22Rv1 (cell line): ENCODE measurements around the gene PODN.

ENCODE experiments used
- ZFX ChIP-seq: fragments of 450-650 bp; IDR thresholded peaks from 2 replicates; pipeline ENCODE4 v1.6.1; 2017; ENCODE audit warnings: antibody characterized with exemption, borderline replicate concordance
- TF ChIP-seq, protein P1 (sequence below): fragments of 450-650 bp; IDR thresholded peaks from 2 replicates; pipeline ENCODE4 v1.5.1; 2017; ENCODE audit warnings: mild to moderate bottlenecking

DNA sequence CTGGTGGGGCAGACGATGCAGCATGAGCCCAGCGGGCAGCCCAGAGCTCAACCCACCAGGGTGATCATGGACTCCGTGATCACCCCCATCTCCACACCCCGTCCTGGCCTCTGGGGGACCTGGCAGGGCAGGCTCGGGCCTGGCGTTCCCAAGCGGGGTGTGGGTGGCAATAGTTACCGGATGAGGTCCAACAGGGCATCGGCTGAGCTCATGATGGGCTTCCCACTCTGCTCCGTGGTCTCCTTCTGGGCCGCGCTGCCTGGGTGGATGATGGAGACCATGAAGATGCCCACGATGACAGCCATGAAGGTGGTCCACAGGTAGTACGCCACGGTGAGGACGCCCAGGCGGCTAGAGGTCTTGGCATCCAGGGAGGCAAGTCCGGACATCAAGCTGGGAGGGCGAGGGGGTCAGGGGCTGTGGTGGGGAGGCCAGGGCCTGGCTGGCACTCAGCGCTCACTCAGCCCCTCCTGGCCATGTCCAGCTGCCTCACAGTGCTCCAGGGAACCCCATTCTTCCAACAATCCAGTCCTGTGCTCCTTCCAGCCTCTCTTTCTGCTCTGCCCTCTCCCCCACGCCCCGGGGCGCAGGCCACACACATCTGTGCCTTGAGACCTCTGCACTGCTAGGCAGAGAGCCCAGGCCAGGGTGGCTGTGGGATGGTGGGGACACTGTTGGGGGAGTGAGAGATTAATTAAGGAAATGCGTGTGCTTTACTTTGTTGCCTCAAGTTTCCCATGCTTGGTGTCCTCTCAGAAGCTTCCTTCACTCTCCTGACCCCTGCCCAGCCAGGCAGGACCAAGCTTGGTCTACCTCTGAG lies 52.8 kb downstream of the PODN start:
- TF ChIP-seq, protein P1, sequence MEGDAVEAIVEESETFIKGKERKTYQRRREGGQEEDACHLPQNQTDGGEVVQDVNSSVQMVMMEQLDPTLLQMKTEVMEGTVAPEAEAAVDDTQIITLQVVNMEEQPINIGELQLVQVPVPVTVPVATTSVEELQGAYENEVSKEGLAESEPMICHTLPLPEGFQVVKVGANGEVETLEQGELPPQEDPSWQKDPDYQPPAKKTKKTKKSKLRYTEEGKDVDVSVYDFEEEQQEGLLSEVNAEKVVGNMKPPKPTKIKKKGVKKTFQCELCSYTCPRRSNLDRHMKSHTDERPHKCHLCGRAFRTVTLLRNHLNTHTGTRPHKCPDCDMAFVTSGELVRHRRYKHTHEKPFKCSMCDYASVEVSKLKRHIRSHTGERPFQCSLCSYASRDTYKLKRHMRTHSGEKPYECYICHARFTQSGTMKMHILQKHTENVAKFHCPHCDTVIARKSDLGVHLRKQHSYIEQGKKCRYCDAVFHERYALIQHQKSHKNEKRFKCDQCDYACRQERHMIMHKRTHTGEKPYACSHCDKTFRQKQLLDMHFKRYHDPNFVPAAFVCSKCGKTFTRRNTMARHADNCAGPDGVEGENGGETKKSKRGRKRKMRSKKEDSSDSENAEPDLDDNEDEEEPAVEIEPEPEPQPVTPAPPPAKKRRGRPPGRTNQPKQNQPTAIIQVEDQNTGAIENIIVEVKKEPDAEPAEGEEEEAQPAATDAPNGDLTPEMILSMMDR, result no peak
- no peak for TF ChIP-seq ZFX
